GM12873 (cell line): Measurements from ENCODE around the gene ADGRL3.

ENCODE experiments used
- TF ChIP-seq, protein P1 (sequence below): IDR thresholded peaks from 2 replicates; pipeline ENCODE4 v1.5.1; 2012; ENCODE audit warnings: low read depth, mild to moderate bottlenecking, moderate library complexity, low read length, control low read depth; ENCODE audit not compliant: insufficient read depth; ENCODE audit errors: missing control alignments

The ADGRL3 gene

DNA sequence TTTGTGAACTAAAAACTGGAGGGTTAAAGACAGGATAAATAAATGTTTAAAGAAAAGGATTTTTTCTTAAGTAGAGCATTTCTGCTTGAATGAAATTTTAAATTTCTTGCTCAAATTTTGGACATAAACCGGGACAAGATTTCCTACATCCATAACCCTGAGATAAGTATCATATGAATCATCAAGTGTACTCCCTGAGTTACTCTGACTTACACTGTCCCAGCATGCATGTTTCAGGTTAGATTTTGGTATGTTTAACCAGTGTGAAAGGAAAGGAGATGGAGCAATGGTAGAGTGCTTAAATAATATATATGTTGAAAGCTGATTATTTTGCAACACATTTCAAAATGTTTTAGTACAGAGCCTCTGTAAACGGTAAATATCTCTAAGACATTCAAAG, 175.2 kb downstream of the ADGRL3 start:
- TF ChIP-seq, protein P1, sequence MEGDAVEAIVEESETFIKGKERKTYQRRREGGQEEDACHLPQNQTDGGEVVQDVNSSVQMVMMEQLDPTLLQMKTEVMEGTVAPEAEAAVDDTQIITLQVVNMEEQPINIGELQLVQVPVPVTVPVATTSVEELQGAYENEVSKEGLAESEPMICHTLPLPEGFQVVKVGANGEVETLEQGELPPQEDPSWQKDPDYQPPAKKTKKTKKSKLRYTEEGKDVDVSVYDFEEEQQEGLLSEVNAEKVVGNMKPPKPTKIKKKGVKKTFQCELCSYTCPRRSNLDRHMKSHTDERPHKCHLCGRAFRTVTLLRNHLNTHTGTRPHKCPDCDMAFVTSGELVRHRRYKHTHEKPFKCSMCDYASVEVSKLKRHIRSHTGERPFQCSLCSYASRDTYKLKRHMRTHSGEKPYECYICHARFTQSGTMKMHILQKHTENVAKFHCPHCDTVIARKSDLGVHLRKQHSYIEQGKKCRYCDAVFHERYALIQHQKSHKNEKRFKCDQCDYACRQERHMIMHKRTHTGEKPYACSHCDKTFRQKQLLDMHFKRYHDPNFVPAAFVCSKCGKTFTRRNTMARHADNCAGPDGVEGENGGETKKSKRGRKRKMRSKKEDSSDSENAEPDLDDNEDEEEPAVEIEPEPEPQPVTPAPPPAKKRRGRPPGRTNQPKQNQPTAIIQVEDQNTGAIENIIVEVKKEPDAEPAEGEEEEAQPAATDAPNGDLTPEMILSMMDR: no peak

DNA sequence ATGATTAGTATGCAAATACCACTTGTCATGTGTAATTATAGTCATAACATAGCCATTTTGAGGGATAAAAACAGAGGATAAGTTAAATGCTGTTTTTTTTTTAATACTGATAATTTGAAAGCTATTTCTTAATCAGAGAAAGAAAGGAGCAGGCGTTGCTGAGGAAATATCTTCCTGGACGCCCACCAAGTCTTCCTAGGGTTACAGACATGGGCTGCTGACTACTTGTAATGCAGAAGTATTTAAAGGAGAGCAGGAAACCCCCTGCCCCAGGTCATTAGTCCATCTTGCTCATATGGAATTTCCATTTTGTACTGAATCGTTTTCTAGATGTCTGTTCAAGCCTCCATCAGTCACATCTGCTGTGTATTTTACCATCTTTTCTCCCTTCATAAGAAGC, 176.2 kb downstream of the ADGRL3 start:
- TF ChIP-seq, protein P1: no peak

DNA sequence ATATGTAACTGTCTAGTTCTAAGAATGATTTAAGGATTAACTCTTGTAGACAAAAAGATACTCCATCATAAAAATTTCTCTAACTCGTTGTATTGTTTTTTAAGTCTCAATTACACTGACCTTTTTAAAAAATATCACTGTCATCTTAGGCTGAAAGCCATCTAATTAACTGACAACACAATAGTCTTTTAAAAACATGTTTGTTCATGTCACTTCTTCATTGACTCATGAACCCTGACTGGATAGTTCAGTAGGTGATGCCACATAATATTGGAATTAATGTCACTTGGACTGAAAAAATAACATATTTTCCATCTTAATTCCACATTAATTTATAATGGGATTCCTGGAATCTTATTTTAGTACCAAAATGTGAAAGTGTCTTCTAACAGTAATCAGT, 179.3 kb downstream of the ADGRL3 start:
- TF ChIP-seq, protein P1: no peak

DNA sequence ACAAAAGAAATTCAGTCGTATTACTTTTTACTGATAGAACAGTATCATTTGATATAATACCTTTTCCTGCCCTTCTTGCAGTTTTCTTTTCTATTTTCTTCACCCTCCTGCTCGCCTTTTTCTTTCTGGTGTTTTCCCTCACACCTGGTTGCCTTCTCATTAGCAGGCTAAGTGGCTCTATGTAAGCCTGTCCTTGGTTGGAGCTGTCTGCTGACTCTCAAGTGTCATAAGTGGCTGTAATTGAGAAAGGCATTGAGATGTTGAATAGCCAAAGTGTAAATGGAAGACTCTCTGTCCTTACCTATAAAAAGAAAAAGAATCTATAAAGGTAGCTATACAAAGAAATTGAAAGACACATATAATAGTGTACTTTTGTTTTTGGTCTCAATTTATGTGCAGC, 180.7 kb downstream of the ADGRL3 start:
- TF ChIP-seq, protein P1: no peak

DNA sequence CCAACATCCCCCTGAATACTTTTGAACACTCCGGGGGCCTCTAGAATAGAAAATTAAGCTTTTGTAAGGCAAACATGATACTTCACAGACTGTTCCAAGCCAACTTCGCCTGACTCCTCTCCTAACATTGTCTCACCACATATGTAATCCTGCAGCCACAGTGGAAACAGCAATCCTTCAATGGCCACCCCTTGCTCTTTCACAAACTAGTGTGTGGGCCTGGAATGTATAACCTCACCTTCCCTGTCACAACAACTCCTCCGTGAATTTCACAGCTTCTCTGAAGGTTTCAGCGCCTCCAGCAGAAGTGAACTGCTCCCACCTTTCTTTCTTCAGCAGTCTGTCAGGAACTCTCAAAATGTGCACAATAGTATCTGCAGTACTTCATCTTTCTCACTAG, 185.1 kb downstream of the ADGRL3 start:
- TF ChIP-seq, protein P1: no peak

DNA sequence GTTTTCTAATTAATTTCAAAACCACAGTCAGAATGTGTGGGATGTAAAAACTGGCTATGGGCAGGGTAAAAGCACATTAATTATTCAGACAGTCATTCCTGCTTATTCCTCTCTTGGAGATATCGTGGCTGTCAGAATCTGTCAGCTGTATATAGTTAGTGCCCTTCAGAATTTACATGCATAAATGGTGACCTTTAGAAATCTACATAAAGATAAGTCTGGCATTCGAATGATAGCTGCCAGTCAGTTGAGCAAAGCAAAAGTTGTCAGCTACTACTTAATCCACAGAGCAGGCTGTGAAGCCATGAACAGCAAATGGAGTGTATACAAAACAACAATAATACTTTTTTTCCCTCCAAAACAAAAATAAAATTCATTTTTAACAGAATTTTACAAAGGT, 189.5 kb downstream of the ADGRL3 start:
- TF ChIP-seq, protein P1: no peak

DNA sequence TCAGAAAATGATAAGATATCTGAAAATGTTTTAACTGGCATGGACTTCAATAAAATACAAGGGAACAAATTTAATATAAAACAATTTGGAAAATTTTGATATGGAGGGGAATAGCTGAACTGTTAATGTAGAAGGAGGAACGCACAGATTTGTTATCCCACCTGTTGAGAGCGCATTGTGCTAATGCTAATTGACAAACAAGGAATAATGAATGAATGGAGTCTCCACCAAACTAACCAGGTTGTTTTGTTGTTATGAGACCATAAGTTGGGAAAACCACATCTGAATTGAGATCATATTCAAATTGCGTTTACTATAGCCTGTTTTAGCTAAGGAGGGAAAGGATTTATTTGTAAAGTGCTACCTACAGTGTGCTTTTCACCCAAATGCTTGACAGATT, 195.6 kb downstream of the ADGRL3 start:
- TF ChIP-seq, protein P1: no peak
